Measurements from ENCODE around the gene SLC13A3. TPM values are rescaled to one million over a fixed set of nuclear protein-coding genes. Genes with fewer than 3 reads are reported as not detected.

The SLC13A3 gene
- total and polyA plus RNA-seq, 4 donors = 1.5 to 10.7 (median 8.3) TPM

- Histone ChIP-seq H3K9me3 (ENCODE audit: control insufficient read depth in 4 of 4, low read length in 3 of 4) (peaks cover 0 to 4% (median under 1%) of the 10 kb centered on the region in 4 donors), H3K27ac (ENCODE audit: low read depth in 1 of 2, low read length in 2 of 2) (no peak overlapping the region), H3K36me3 (ENCODE audit: control insufficient read depth in 4 of 4, insufficient read depth in 3 of 4, low read depth in 1 of 4, low read length in 3 of 4) (no peaks in the 10 kb centered on the region), H3K4me3 (ENCODE audit: low read depth in 1 of 3, low read length in 3 of 3) (no peak overlapping the region), H3K9ac (ENCODE audit: low read depth in 1 of 2, low read length in 2 of 2) (no peak overlapping the region), H3K4me1 (ENCODE audit: control insufficient read depth in 4 of 4, insufficient read depth in 4 of 4, low read length in 3 of 4) (peaks cover 0 to 10% (median 3%) of the 10 kb centered on the region in 4 donors), H3K27me3 (ENCODE audit: control insufficient read depth in 4 of 4, insufficient read depth in 4 of 4, low read length in 3 of 4) (no peaks in the 10 kb centered on the region)
- 86% methylated on average over 4 of the region's 4 CpGs for WGBS
- no peak for DNase-seq (ENCODE audit: low spot score)
- no peak for TF ChIP-seq MAX (IDR thresholded peaks at IDR 0.05)
- no peak for TF ChIP-seq RXRA (IDR thresholded peaks at IDR 0.05)
- no peak for TF ChIP-seq SP1 (IDR thresholded peaks at IDR 0.05)
- no peak for TF ChIP-seq HNF4G (IDR thresholded peaks at IDR 0.05)
- TF ChIP-seq FOXA2 (IDR thresholded peaks at IDR 0.05) = no peak
- no peak for TF ChIP-seq CTCF (IDR thresholded peaks at IDR 0.05; ENCODE audit: low read depth, low read length, missing input control)
- TF ChIP-seq NR2F2 (IDR thresholded peaks at IDR 0.05) = no peak
- no peak for TF ChIP-seq ZBTB33 (IDR thresholded peaks at IDR 0.05)
- no peak for TF ChIP-seq YY1 (IDR thresholded peaks at IDR 0.05)
- no peak for TF ChIP-seq GABPA (IDR thresholded peaks at IDR 0.05 in 1 of 2, conservative IDR thresholded peaks at IDR 0.05 in 1 of 2)
- TF ChIP-seq RAD21 (IDR thresholded peaks at IDR 0.05) = no peak
Observed at GRCh38 chr20:46627234-46627633, 24.0 kb downstream of the SLC13A3 start.

GRCh38 chr20:46626758-46627157, 24.5 kb downstream of the SLC13A3 start:
- Histone ChIP-seq H3K36me3 (ENCODE audit: control insufficient read depth in 4 of 4, insufficient read depth in 3 of 4, low read depth in 1 of 4, low read length in 3 of 4) (no peaks in the 10 kb centered on the region), H3K4me3 (ENCODE audit: low read depth in 1 of 3, low read length in 3 of 3) (no peak overlapping the region), H3K27me3 (ENCODE audit: control insufficient read depth in 4 of 4, insufficient read depth in 4 of 4, low read length in 3 of 4) (no peaks in the 10 kb centered on the region), H3K9ac (ENCODE audit: low read depth in 1 of 2, low read length in 2 of 2) (no peak overlapping the region), H3K4me1 (ENCODE audit: control insufficient read depth in 4 of 4, insufficient read depth in 4 of 4, low read length in 3 of 4) (peaks cover 0 to 6% (median 2%) of the 10 kb centered on the region in 4 donors), H3K9me3 (ENCODE audit: control insufficient read depth in 4 of 4, low read length in 3 of 4) (peaks cover 0 to 4% (median under 1%) of the 10 kb centered on the region in 4 donors), H3K27ac (ENCODE audit: low read depth in 1 of 2, low read length in 2 of 2) (no peak overlapping the region)
- 81% methylated on average over 4 of the region's 4 CpGs for WGBS
- DNase-seq (ENCODE audit: low spot score) = no peak
- TF ChIP-seq GABPA (IDR thresholded peaks at IDR 0.05 in 1 of 2, conservative IDR thresholded peaks at IDR 0.05 in 1 of 2) (no peak), REST (IDR thresholded peaks at IDR 0.05) (no peak), CTCF (IDR thresholded peaks at IDR 0.05; ENCODE audit: low read depth, low read length, missing input control) (no peak), HNF4G (IDR thresholded peaks at IDR 0.05) (no peak), JUND (IDR thresholded peaks at IDR 0.05) (no peak), RAD21 (IDR thresholded peaks at IDR 0.05) (no peak), YY1 (IDR thresholded peaks at IDR 0.05) (no peak), RXRA (IDR thresholded peaks at IDR 0.05) (no peak), FOXA1 (IDR thresholded peaks at IDR 0.05) (no peak), HNF4A (conservative IDR thresholded peaks at IDR 0.05) (no peak), MAX (IDR thresholded peaks at IDR 0.05) (no peak), SP1 (IDR thresholded peaks at IDR 0.05) (no peak), ZBTB33 (IDR thresholded peaks at IDR 0.05) (no peak), TAF1 (conservative IDR thresholded peaks at IDR 0.05) (no peak), EGR1 (IDR thresholded peaks at IDR 0.05; ENCODE audit: low read depth in 2 of 2) (no peak)

Data from liver (tissue), 9 donors.